ENCODE data around the gene BACH2.

The BACH2 gene

GRCh38 chr6:90237350-90237990, 59.2 kb downstream of the BACH2 start:
- DNase-seq (ENCODE audit: low spot score) = peak; percentile 6

- DNase-seq (ENCODE audit: low spot score) = no peak
Observed at GRCh38 chr6:90233994-90234393, 62.6 kb downstream of the BACH2 start.

GRCh38 chr6:90233213-90233612, 63.4 kb downstream of the BACH2 start:
- no peak for DNase-seq (ENCODE audit: low spot score)

GRCh38 chr6:90231798-90232197, 64.8 kb downstream of the BACH2 start:
- no peak for DNase-seq (ENCODE audit: low spot score)

- no peak for DNase-seq (ENCODE audit: low spot score)
Observed at GRCh38 chr6:90231308-90231707, 65.3 kb downstream of the BACH2 start.

GRCh38 chr6:90230548-90231215, 66.0 kb downstream of the BACH2 start:
- no peak for DNase-seq (ENCODE audit: low spot score)

- DNase-seq (ENCODE audit: low spot score) = no peak
Observed at GRCh38 chr6:90229331-90230010, 67.2 kb downstream of the BACH2 start.

- DNase-seq (ENCODE audit: low spot score) = no peak
Observed at GRCh38 chr6:90227673-90228072, 69.0 kb downstream of the BACH2 start.

- DNase-seq (ENCODE audit: low spot score) = no peak
Observed at GRCh38 chr6:90227213-90227612, 69.4 kb downstream of the BACH2 start.

- peak; percentile 32 for DNase-seq (ENCODE audit: low spot score)
Observed at GRCh38 chr6:90226257-90226656, 70.4 kb downstream of the BACH2 start.

- no peak for DNase-seq (ENCODE audit: low spot score)
Observed at GRCh38 chr6:90224196-90224595, 72.4 kb downstream of the BACH2 start.

- peak; percentile 94 for DNase-seq (ENCODE audit: low spot score)
Observed at GRCh38 chr6:90222724-90223198, 73.9 kb downstream of the BACH2 start.

- DNase-seq (ENCODE audit: low spot score) = no peak
Observed at GRCh38 chr6:90222008-90222407, 74.6 kb downstream of the BACH2 start.

- no peak for DNase-seq (ENCODE audit: low spot score)
Observed at GRCh38 chr6:90221403-90221802, 75.2 kb downstream of the BACH2 start.

- peak; percentile 17 for DNase-seq (ENCODE audit: low spot score)
Observed at GRCh38 chr6:90220273-90220672, 76.4 kb downstream of the BACH2 start.

- DNase-seq (ENCODE audit: low spot score) = peak; percentile 65
Observed at GRCh38 chr6:90219209-90219985, 77.2 kb downstream of the BACH2 start.

GRCh38 chr6:90218959-90219208, 77.8 kb downstream of the BACH2 start:
- no peak for DNase-seq (ENCODE audit: low spot score)

GRCh38 chr6:90217506-90218127, 79.0 kb downstream of the BACH2 start:
- DNase-seq (ENCODE audit: low spot score) = no peak

- DNase-seq (ENCODE audit: low spot score) = peak; percentile 78
Observed at GRCh38 chr6:90216072-90216977, 80.3 kb downstream of the BACH2 start.

- no peak for DNase-seq (ENCODE audit: low spot score)
Observed at GRCh38 chr6:90214966-90215365, 81.7 kb downstream of the BACH2 start.

- DNase-seq (ENCODE audit: low spot score) = no peak
Observed at GRCh38 chr6:90214461-90214860, 82.2 kb downstream of the BACH2 start.
